Keratinocyte (primary cell): Measurements from ENCODE around the gene CKMT2.

Source experiments
- CTCF ChIP-seq, 3 experiments: IDR thresholded peaks in 1 of 3; conservative IDR thresholded peaks in 1 of 3; optimal IDR thresholded peaks in 1 of 3; 2 replicates in 2 of 3; 3 replicates in 1 of 3; pipeline versions ENCODE3 to v1.5.1; 2011; ENCODE audit warnings: low read length in 3 of 3, mild to moderate bottlenecking in 3 of 3, moderate library complexity in 2 of 3, control low read depth in 1 of 3, inconsistent platforms in 1 of 3; ENCODE audit not compliant: insufficient read depth in 2 of 3; ENCODE audit errors: extremely low read depth in 1 of 3
- EZH2 ChIP-seq: IDR thresholded peaks from one replicate; pipeline ENCODE4 v1.6.1; 2012; ENCODE audit warnings: inconsistent platforms, mild to moderate bottlenecking, low read length, moderate library complexity

- no peak for TF ChIP-seq CTCF (optimal IDR thresholded peaks at IDR 0.05 in 1 of 3, IDR thresholded peaks at IDR 0.05 in 1 of 3, conservative IDR thresholded peaks at IDR 0.05 in 1 of 3; ENCODE audit: extremely low read depth in 1 of 3, insufficient read depth in 2 of 3, low read length in 3 of 3)
- no peak for TF ChIP-seq EZH2
Observed at GRCh38 chr5:81288021-81288433, 54.9 kb downstream of the CKMT2 start.
